Osteocyte (in vitro differentiated cells): ENCODE results near the gene VRK3. TPM values are rescaled to one million over a fixed set of nuclear protein-coding genes. Genes with fewer than 3 reads are reported as not detected.
A peak's percentile ranks its signal among the peaks of the same experiment; 100 is the strongest.

Experiments
- DNase-seq: peaks from one replicate; pipeline ENCODE4 v3.0.0; 2021; ENCODE audit warnings: mixed read lengths; ENCODE audit not compliant: unreplicated experiment; ENCODE audit errors: extremely low spot score
- H3K27ac Mint-ChIP-seq: one replicate; pipeline ENCODE4 v1.8.0; 2021; ENCODE audit warnings: mild to moderate bottlenecking, mixed read lengths; ENCODE audit not compliant: unreplicated experiment
- H3K27me3 Mint-ChIP-seq: one replicate; pipeline ENCODE4 v1.8.0; 2021; ENCODE audit warnings: mixed read lengths; ENCODE audit not compliant: unreplicated experiment
- H3K36me3 Mint-ChIP-seq: one replicate; pipeline ENCODE4 v1.8.0; 2021; ENCODE audit warnings: mixed read lengths; ENCODE audit not compliant: unreplicated experiment
- H3K4me1 Mint-ChIP-seq: one replicate; pipeline ENCODE4 v1.8.0; 2021; ENCODE audit warnings: mixed read lengths; ENCODE audit not compliant: unreplicated experiment
- H3K4me3 Mint-ChIP-seq: one replicate; pipeline ENCODE4 v1.8.0; 2021; ENCODE audit warnings: mild to moderate bottlenecking, moderate library complexity, mixed read lengths; ENCODE audit not compliant: unreplicated experiment
- H3K9me3 Mint-ChIP-seq: one replicate; pipeline ENCODE4 v1.8.0; 2021; ENCODE audit warnings: mixed read lengths; ENCODE audit not compliant: unreplicated experiment
- CTCF ChIP-seq: fragments of 200-600 bp; sonication (generic); IDR thresholded peaks from 2 replicates; pipeline ENCODE4 v1.5.0; 2021; ENCODE audit warnings: antibody characterized with exemption, mild to moderate bottlenecking, moderate library complexity
- total RNA-seq: library from RNA; stranded (reverse); gene quantifications from 2 replicates; pipeline ENCODE4 v1.2.1, GENCODE V29; 2021

The VRK3 gene
- total RNA-seq, 1 donor from 2014 or later, result 31.5 TPM

GRCh38 chr19:49983645-49984229 is 41.4 kb downstream of the VRK3 start:
- H3K4me1 Mint-ChIP-seq, result no peaks in the 10 kb centered on the region
- DNase-seq, result no peak

DNA sequence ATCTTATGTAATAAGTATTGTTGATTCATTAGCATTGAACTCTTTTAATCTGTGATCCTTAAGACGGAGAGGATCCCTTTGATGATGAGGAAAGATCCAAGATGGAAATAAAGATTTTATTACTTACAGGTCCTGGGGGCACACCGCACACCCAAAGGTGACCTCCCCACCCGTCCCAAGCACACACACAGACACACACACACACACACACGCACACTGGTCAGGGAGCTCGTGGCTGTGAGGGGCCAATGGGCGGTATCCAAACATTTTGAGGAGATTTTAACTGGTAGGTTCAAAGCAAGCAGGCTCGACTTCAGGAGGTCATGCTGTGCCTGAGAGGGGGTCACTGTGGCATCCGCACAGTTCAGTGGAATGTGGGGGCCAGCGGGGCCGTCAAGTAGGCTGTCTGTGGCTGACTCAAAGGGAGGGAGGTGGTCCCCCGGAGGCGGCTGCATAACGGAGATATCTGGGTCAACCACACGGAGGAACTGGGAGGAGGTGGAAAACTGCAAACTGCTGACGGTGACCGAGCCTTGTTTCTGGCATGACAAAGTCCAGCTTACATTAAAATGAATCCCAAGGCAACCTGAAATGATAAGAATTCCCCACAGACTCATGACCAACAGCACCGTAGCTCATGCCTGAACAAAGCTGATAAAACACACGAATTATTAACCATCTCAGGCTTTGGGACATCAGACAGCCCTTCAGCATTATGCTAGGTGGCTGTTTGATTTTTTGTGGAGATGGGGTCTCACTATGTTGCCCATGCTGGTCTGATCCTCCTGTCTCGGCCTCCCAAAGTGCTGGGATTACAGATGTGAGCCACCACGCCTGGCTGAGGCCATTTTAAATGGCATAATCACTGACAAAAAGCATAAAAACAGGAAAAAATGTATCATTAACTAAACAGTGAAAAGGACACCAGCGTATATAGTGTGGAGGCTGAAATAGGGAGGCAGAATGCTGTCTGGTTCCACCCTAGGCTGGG is 43.3 kb downstream of the VRK3 start:
- DNase-seq, result no peak
- Mint-ChIP-seq H3K27ac (no peak overlapping the region), H3K36me3 (peaks cover 18% of the 10 kb centered on the region), H3K27me3 (no peaks in the 10 kb centered on the region), H3K9me3 (no peaks in the 10 kb centered on the region), H3K4me1 (no peaks in the 10 kb centered on the region), H3K4me3 (no peak overlapping the region)
- no peak for TF ChIP-seq CTCF

More at GRCh38 chr19:49983645-49984229, 41.4 kb downstream of the VRK3 start:
- TF ChIP-seq CTCF, result peak; percentile 63
- Mint-ChIP-seq H3K4me3 (no peak overlapping the region), H3K9me3 (no peaks in the 10 kb centered on the region), H3K27ac (no peak overlapping the region), H3K36me3 (peaks cover 25% of the 10 kb centered on the region), H3K27me3 (no peaks in the 10 kb centered on the region)

- no peak for DNase-seq
- no peak overlapping the region for H3K27ac Mint-ChIP-seq
- H3K4me1 Mint-ChIP-seq, result no peaks in the 10 kb centered on the region
- H3K9me3 Mint-ChIP-seq, result no peaks in the 10 kb centered on the region
- no peaks in the 10 kb centered on the region for H3K27me3 Mint-ChIP-seq
- peaks cover 6% of the 10 kb centered on the region for H3K36me3 Mint-ChIP-seq
- TF ChIP-seq CTCF, result no peak
- H3K4me3 Mint-ChIP-seq, result no peak overlapping the region
These were observed 46.8 kb downstream of the VRK3 start for GRCh38 chr19:49978324-49978723.

GRCh38 chr19:49977881-49978280 is 47.3 kb downstream of the VRK3 start:
- H3K27me3 Mint-ChIP-seq, result no peaks in the 10 kb centered on the region
- no peaks in the 10 kb centered on the region for H3K4me1 Mint-ChIP-seq
- H3K27ac Mint-ChIP-seq, result no peak overlapping the region

More at GRCh38 chr19:49977881-49978280, 47.3 kb downstream of the VRK3 start:
- no peak for TF ChIP-seq CTCF
- Mint-ChIP-seq H3K36me3 (peaks cover 6% of the 10 kb centered on the region), H3K9me3 (no peaks in the 10 kb centered on the region), H3K4me3 (no peak overlapping the region)
- no peak for DNase-seq
